ENCODE results near the gene MDN1.

MDN1 gene

GRCh38 chr6:89797317-89797716, 22.3 kb downstream of the MDN1 start:
- H3K27me3 ChIP-seq (replicated peaks in 2 of 5; ENCODE audit: control insufficient read depth in 4 of 5, insufficient read depth in 5 of 5, low read length in 4 of 5): no peaks in the 10 kb centered on the region
- H3K27ac ChIP-seq (ENCODE audit: insufficient read depth in 1 of 2, low read depth in 1 of 2, low read length in 2 of 2, poor library complexity in 1 of 2, severe bottlenecking in 2 of 2): no peak overlapping the region
- H3K4me3 ChIP-seq (ENCODE audit: control insufficient read depth in 1 of 7, extremely low read depth in 1 of 7, insufficient read depth in 4 of 7, low read depth in 2 of 7, low read length in 6 of 7): no peak overlapping the region
- H3K4me1 ChIP-seq (ENCODE audit: control extremely low read depth in 1 of 4, control insufficient read depth in 4 of 4, insufficient read depth in 4 of 4, low read length in 3 of 4): peaks cover 6 to 27% (median 20%) of the 10 kb centered on the region in 4 experiments
- H3K36me3 ChIP-seq (ENCODE audit: control insufficient read depth in 4 of 4, insufficient read depth in 4 of 4, low read length in 3 of 4): peaks cover 8 to 39% (median 21%) of the 10 kb centered on the region in 4 experiments
- peak; percentile 39 to 79 (median 75) for DNase-seq
- no peaks in the 10 kb centered on the region for H3K9me3 ChIP-seq (ENCODE audit: control extremely low read depth in 1 of 5, control insufficient read depth in 4 of 5, insufficient read depth in 2 of 5, low read depth in 1 of 5, low read length in 4 of 5)
- POLR2A ChIA-PET: no interaction called here
- CTCF ChIA-PET: no interaction called here
- WGBS (ENCODE audit: insufficient coverage): 84% methylated on average over 4 of the region's 7 CpGs

GRCh38 chr6:89794324-89794723, 25.3 kb downstream of the MDN1 start:
- Histone ChIP-seq H3K27me3 (replicated peaks in 2 of 5; ENCODE audit: control insufficient read depth in 4 of 5, insufficient read depth in 5 of 5, low read length in 4 of 5) (no peaks in the 10 kb centered on the region), H3K9me3 (ENCODE audit: control extremely low read depth in 1 of 5, control insufficient read depth in 4 of 5, insufficient read depth in 2 of 5, low read depth in 1 of 5, low read length in 4 of 5) (no peaks in the 10 kb centered on the region), H3K36me3 (ENCODE audit: control insufficient read depth in 4 of 4, insufficient read depth in 4 of 4, low read length in 3 of 4) (peaks cover 6 to 46% (median 18%) of the 10 kb centered on the region in 4 experiments), H3K27ac (ENCODE audit: insufficient read depth in 1 of 2, low read depth in 1 of 2, low read length in 2 of 2, poor library complexity in 1 of 2, severe bottlenecking in 2 of 2) (no peak overlapping the region), H3K4me3 (ENCODE audit: control insufficient read depth in 1 of 7, extremely low read depth in 1 of 7, insufficient read depth in 4 of 7, low read depth in 2 of 7, low read length in 6 of 7) (peak overlapping the region in 4 of 7 experiments; percentile 5 to 50 (median 30)), H3K4me1 (ENCODE audit: control extremely low read depth in 1 of 4, control insufficient read depth in 4 of 4, insufficient read depth in 4 of 4, low read length in 3 of 4) (peaks cover 6 to 27% (median 20%) of the 10 kb centered on the region in 4 experiments)
- no CpG with 5 or more reads among the region's 6 CpGs for WGBS (ENCODE audit: insufficient coverage)
- peak; percentile 7 to 60 (median 55) for DNase-seq
- POLR2A ChIA-PET: interaction anchor here (0.6 kb wide), 1 partner anchor 63 kb away, joined by 5 read pairs; no protein-coding TSS in a partner anchor
- CTCF ChIA-PET: interaction anchor here (1.6 kb wide), 1 partner anchor 107 kb away, joined by 3 read pairs; no protein-coding TSS in a partner anchor

- H3K4me1 ChIP-seq (ENCODE audit: control extremely low read depth in 1 of 4, control insufficient read depth in 4 of 4, insufficient read depth in 4 of 4, low read length in 3 of 4): peaks cover 6 to 27% (median 20%) of the 10 kb centered on the region in 4 experiments
- DNase-seq: peak in 2 of 3 donors; percentile 8 to 9
- WGBS (ENCODE audit: insufficient coverage): no CpG with 5 or more reads among the region's 3 CpGs
- ChIA-PET CTCF (interaction anchor here (0.7 to 1.6 kb wide), 7 partner anchors 9 to 728 kb away, joined by 3 to 6 read pairs (median 3); partner anchors contain the start of gene MDN1), POLR2A (no interaction called here)
- H3K27me3 ChIP-seq (replicated peaks in 2 of 5; ENCODE audit: control insufficient read depth in 4 of 5, insufficient read depth in 5 of 5, low read length in 4 of 5): no peaks in the 10 kb centered on the region
- H3K36me3 ChIP-seq (ENCODE audit: control insufficient read depth in 4 of 4, insufficient read depth in 4 of 4, low read length in 3 of 4): peaks cover 3 to 44% (median 19%) of the 10 kb centered on the region in 4 experiments
- no peaks in the 10 kb centered on the region for H3K9me3 ChIP-seq (ENCODE audit: control extremely low read depth in 1 of 5, control insufficient read depth in 4 of 5, insufficient read depth in 2 of 5, low read depth in 1 of 5, low read length in 4 of 5)
- H3K27ac ChIP-seq (ENCODE audit: insufficient read depth in 1 of 2, low read depth in 1 of 2, low read length in 2 of 2, poor library complexity in 1 of 2, severe bottlenecking in 2 of 2): no peak overlapping the region
- H3K4me3 ChIP-seq (ENCODE audit: control insufficient read depth in 1 of 7, extremely low read depth in 1 of 7, insufficient read depth in 4 of 7, low read depth in 2 of 7, low read length in 6 of 7): no peak overlapping the region
Measured at GRCh38 chr6:89793586-89793985, 26.0 kb downstream of the MDN1 start.

GRCh38 chr6:89792881-89793280, 26.7 kb downstream of the MDN1 start:
- H3K36me3 ChIP-seq (ENCODE audit: control insufficient read depth in 4 of 4, insufficient read depth in 4 of 4, low read length in 3 of 4): peaks cover 3 to 51% (median 23%) of the 10 kb centered on the region in 4 experiments
- CTCF ChIA-PET: interaction anchor here (0.7 to 1.6 kb wide), 6 partner anchors 10 to 106 kb away, joined by 3 to 6 read pairs (median 3); partner anchors contain the start of gene MDN1
- 59% methylated on average over 2 of the region's 2 CpGs for WGBS (ENCODE audit: insufficient coverage)

GRCh38 chr6:89790403-89790802, 29.2 kb downstream of the MDN1 start:
- POLR2A ChIA-PET: no interaction called here
- no CpG with 5 or more reads among the region's 2 CpGs for WGBS (ENCODE audit: insufficient coverage)

More at GRCh38 chr6:89792881-89793280, 26.7 kb downstream of the MDN1 start:
- Histone ChIP-seq H3K27ac (ENCODE audit: insufficient read depth in 1 of 2, low read depth in 1 of 2, low read length in 2 of 2, poor library complexity in 1 of 2, severe bottlenecking in 2 of 2) (no peak overlapping the region), H3K4me3 (ENCODE audit: control insufficient read depth in 1 of 7, extremely low read depth in 1 of 7, insufficient read depth in 4 of 7, low read depth in 2 of 7, low read length in 6 of 7) (no peak overlapping the region), H3K27me3 (replicated peaks in 2 of 5; ENCODE audit: control insufficient read depth in 4 of 5, insufficient read depth in 5 of 5, low read length in 4 of 5) (no peaks in the 10 kb centered on the region), H3K4me1 (ENCODE audit: control extremely low read depth in 1 of 4, control insufficient read depth in 4 of 4, insufficient read depth in 4 of 4, low read length in 3 of 4) (peaks cover 6 to 27% (median 20%) of the 10 kb centered on the region in 4 experiments), H3K9me3 (ENCODE audit: control extremely low read depth in 1 of 5, control insufficient read depth in 4 of 5, insufficient read depth in 2 of 5, low read depth in 1 of 5, low read length in 4 of 5) (no peaks in the 10 kb centered on the region)
- POLR2A ChIA-PET: interaction anchor here (0.6 kb wide), 1 partner anchor 131 kb away, joined by 3 read pairs; no protein-coding TSS in a partner anchor
- peak; percentile 58 to 62 (median 60) for DNase-seq

GRCh38 chr6:89789980-89790379, 29.6 kb downstream of the MDN1 start:
- CTCF ChIA-PET: no interaction called here
- DNase-seq: no peak
- no peak overlapping the region for H3K27ac ChIP-seq (ENCODE audit: insufficient read depth in 1 of 2, low read depth in 1 of 2, low read length in 2 of 2, poor library complexity in 1 of 2, severe bottlenecking in 2 of 2)
- WGBS (ENCODE audit: insufficient coverage): 100% methylated on average over 1 of the region's 1 CpG
- H3K4me3 ChIP-seq (ENCODE audit: control insufficient read depth in 1 of 7, extremely low read depth in 1 of 7, insufficient read depth in 4 of 7, low read depth in 2 of 7, low read length in 6 of 7): no peak overlapping the region
- H3K36me3 ChIP-seq (ENCODE audit: control insufficient read depth in 4 of 4, insufficient read depth in 4 of 4, low read length in 3 of 4): peaks cover 16 to 67% (median 37%) of the 10 kb centered on the region in 4 experiments
- peaks cover 6 to 23% (median 19%) of the 10 kb centered on the region in 4 experiments for H3K4me1 ChIP-seq (ENCODE audit: control extremely low read depth in 1 of 4, control insufficient read depth in 4 of 4, insufficient read depth in 4 of 4, low read length in 3 of 4)
- H3K9me3 ChIP-seq (ENCODE audit: control extremely low read depth in 1 of 5, control insufficient read depth in 4 of 5, insufficient read depth in 2 of 5, low read depth in 1 of 5, low read length in 4 of 5): no peaks in the 10 kb centered on the region
- POLR2A ChIA-PET: no interaction called here
- H3K27me3 ChIP-seq (replicated peaks in 2 of 5; ENCODE audit: control insufficient read depth in 4 of 5, insufficient read depth in 5 of 5, low read length in 4 of 5): no peaks in the 10 kb centered on the region

More at GRCh38 chr6:89790403-89790802, 29.2 kb downstream of the MDN1 start:
- Histone ChIP-seq H3K9me3 (ENCODE audit: control extremely low read depth in 1 of 5, control insufficient read depth in 4 of 5, insufficient read depth in 2 of 5, low read depth in 1 of 5, low read length in 4 of 5) (no peaks in the 10 kb centered on the region), H3K27ac (ENCODE audit: insufficient read depth in 1 of 2, low read depth in 1 of 2, low read length in 2 of 2, poor library complexity in 1 of 2, severe bottlenecking in 2 of 2) (no peak overlapping the region), H3K27me3 (replicated peaks in 2 of 5; ENCODE audit: control insufficient read depth in 4 of 5, insufficient read depth in 5 of 5, low read length in 4 of 5) (no peaks in the 10 kb centered on the region), H3K4me3 (ENCODE audit: control insufficient read depth in 1 of 7, extremely low read depth in 1 of 7, insufficient read depth in 4 of 7, low read depth in 2 of 7, low read length in 6 of 7) (no peak overlapping the region), H3K4me1 (ENCODE audit: control extremely low read depth in 1 of 4, control insufficient read depth in 4 of 4, insufficient read depth in 4 of 4, low read length in 3 of 4) (peaks cover 6 to 27% (median 20%) of the 10 kb centered on the region in 4 experiments), H3K36me3 (ENCODE audit: control insufficient read depth in 4 of 4, insufficient read depth in 4 of 4, low read length in 3 of 4) (peaks cover 14 to 63% (median 35%) of the 10 kb centered on the region in 4 experiments)
- CTCF ChIA-PET: interaction anchor here (0.7 kb wide), 1 partner anchor 114 kb away, joined by 3 read pairs; no protein-coding TSS in a partner anchor
- no peak for DNase-seq

GRCh38 chr6:89787660-89788328, 31.8 kb downstream of the MDN1 start:
- no peak overlapping the region for H3K4me3 ChIP-seq (ENCODE audit: control insufficient read depth in 1 of 7, extremely low read depth in 1 of 7, insufficient read depth in 4 of 7, low read depth in 2 of 7, low read length in 6 of 7)
- ChIA-PET POLR2A (no interaction called here), CTCF (no interaction called here)
- H3K27me3 ChIP-seq (replicated peaks in 2 of 5; ENCODE audit: control insufficient read depth in 4 of 5, insufficient read depth in 5 of 5, low read length in 4 of 5): no peaks in the 10 kb centered on the region
- H3K27ac ChIP-seq (ENCODE audit: insufficient read depth in 1 of 2, low read depth in 1 of 2, low read length in 2 of 2, poor library complexity in 1 of 2, severe bottlenecking in 2 of 2): no peak overlapping the region
- peaks cover 29 to 81% (median 54%) of the 10 kb centered on the region in 4 experiments for H3K36me3 ChIP-seq (ENCODE audit: control insufficient read depth in 4 of 4, insufficient read depth in 4 of 4, low read length in 3 of 4)
- H3K4me1 ChIP-seq (ENCODE audit: control extremely low read depth in 1 of 4, control insufficient read depth in 4 of 4, insufficient read depth in 4 of 4, low read length in 3 of 4): peaks cover 0 to 1% (median under 1%) of the 10 kb centered on the region in 4 experiments
- DNase-seq: no peak
- peaks cover 0 to 11% (median 3%) of the 10 kb centered on the region in 5 experiments for H3K9me3 ChIP-seq (ENCODE audit: control extremely low read depth in 1 of 5, control insufficient read depth in 4 of 5, insufficient read depth in 2 of 5, low read depth in 1 of 5, low read length in 4 of 5)
- WGBS (ENCODE audit: insufficient coverage): 93% methylated on average over 6 of the region's 7 CpGs

All from common myeloid progenitor, CD34-positive (primary cell).